ENCODE measurements around the gene DNAJC4.
A peak's percentile ranks its signal among the peaks of the same experiment; 100 is the strongest.

The DNAJC4 gene

GRCh38 chr11:64230985-64231365, 627 bp downstream of the DNAJC4 start:
- DNase-seq, result no peak

- DNase-seq, result no peak
Measured at GRCh38 chr11:64231546-64231945, 1.2 kb downstream of the DNAJC4 start.

- no peak for DNase-seq
Measured at GRCh38 chr11:64232182-64232966, 2.0 kb downstream of the DNAJC4 start.

GRCh38 chr11:64232967-64233315, 2.6 kb downstream of the DNAJC4 start:
- no peak for DNase-seq

GRCh38 chr11:64233913-64234586, 3.7 kb downstream of the DNAJC4 start, which contains the start of gene VEGFB:
VEGFB (plus strand) TSS chr11:64234584; CDS start chr11:64234834, 250 bp downstream.
- peak; percentile 72 for DNase-seq

- no peak for DNase-seq
Measured at GRCh38 chr11:64234647-64235379, 4.5 kb downstream of the DNAJC4 start.

- DNase-seq, result no peak
Measured at GRCh38 chr11:64235437-64236161, 5.3 kb downstream of the DNAJC4 start.

GRCh38 chr11:64237484-64237951, 7.2 kb downstream of the DNAJC4 start:
- no peak for DNase-seq

GRCh38 chr11:64238076-64238475, 7.7 kb downstream of the DNAJC4 start:
- no peak for DNase-seq

GRCh38 chr11:64238999-64239398, 8.7 kb downstream of the DNAJC4 start:
- DNase-seq, result no peak

- no peak for DNase-seq
Measured at GRCh38 chr11:64239662-64240434, 9.5 kb downstream of the DNAJC4 start.

GRCh38 chr11:64240435-64241240, 10.3 kb downstream of the DNAJC4 start, which contains the start of gene FKBP2:
FKBP2 (plus strand) TSS chr11:64241095; CDS start chr11:64242388, 1,293 bp downstream.
- peak; percentile 98 for DNase-seq

GRCh38 chr11:64241241-64241490, 10.8 kb downstream of the DNAJC4 start:
- peak; percentile 100 for DNase-seq

- no peak for DNase-seq
Measured at GRCh38 chr11:64241491-64242374, 11.4 kb downstream of the DNAJC4 start.

- no peak for DNase-seq
Measured at GRCh38 chr11:64243236-64243854, 13.0 kb downstream of the DNAJC4 start.

- DNase-seq, result no peak
Measured at GRCh38 chr11:64244107-64244506, 13.8 kb downstream of the DNAJC4 start.

- no peak for DNase-seq
Measured at GRCh38 chr11:64244966-64245365, 14.6 kb downstream of the DNAJC4 start.

- no peak for DNase-seq
Measured at GRCh38 chr11:64245401-64245796, 15.1 kb downstream of the DNAJC4 start.

- DNase-seq, result peak; percentile 80
Measured at GRCh38 chr11:64245797-64246620, 15.7 kb downstream of the DNAJC4 start.
